Measurements from ENCODE around the gene FOXO6.
A peak's percentile ranks its signal among the peaks of the same experiment; 100 is the strongest.

FOXO6 gene

GRCh38 chr1:41360786-41361494 lies at the start of gene FOXO6:
TSS of gene FOXO6 (plus strand) at chr1:41361434.
- peak; percentile 82 for DNase-seq

- DNase-seq = no peak
Observed at GRCh38 chr1:41312991-41313645, 48.1 kb upstream of the FOXO6 start.

GRCh38 chr1:41313661-41314131 lies 47.5 kb upstream of the FOXO6 start:
- DNase-seq = no peak

GRCh38 chr1:41314376-41315145 lies 46.7 kb upstream of the FOXO6 start:
- no peak for DNase-seq

- no peak for DNase-seq
Observed at GRCh38 chr1:41315146-41315822, 46.0 kb upstream of the FOXO6 start.

GRCh38 chr1:41315871-41316270 lies 45.4 kb upstream of the FOXO6 start:
- no peak for DNase-seq

GRCh38 chr1:41317361-41317760 lies 43.9 kb upstream of the FOXO6 start:
- no peak for DNase-seq

GRCh38 chr1:41318135-41318534 lies 43.1 kb upstream of the FOXO6 start:
- DNase-seq = no peak

- DNase-seq = no peak
Observed at GRCh38 chr1:41319106-41319755, 42.0 kb upstream of the FOXO6 start.

GRCh38 chr1:41319807-41320711 lies 41.2 kb upstream of the FOXO6 start:
- no peak for DNase-seq

GRCh38 chr1:41320895-41321676 lies 40.1 kb upstream of the FOXO6 start:
- DNase-seq = no peak

GRCh38 chr1:41322101-41322661 lies 39.1 kb upstream of the FOXO6 start:
- no peak for DNase-seq

GRCh38 chr1:41322835-41323234 lies 38.4 kb upstream of the FOXO6 start:
- no peak for DNase-seq

- no peak for DNase-seq
Observed at GRCh38 chr1:41323243-41323642, 38.0 kb upstream of the FOXO6 start.

- DNase-seq = no peak
Observed at GRCh38 chr1:41325801-41326200, 35.4 kb upstream of the FOXO6 start.

- DNase-seq = no peak
Observed at GRCh38 chr1:41327383-41327999, 33.7 kb upstream of the FOXO6 start.

GRCh38 chr1:41328001-41328615 lies 33.1 kb upstream of the FOXO6 start:
- no peak for DNase-seq

- DNase-seq = no peak
Observed at GRCh38 chr1:41328780-41329640, 32.2 kb upstream of the FOXO6 start.

All from NCI-H1417 treated with DMSO at 0.1 percent for 48 hours (cell line).